PC-9 (cell line): ENCODE data around the gene VASH2. TPM values are rescaled to one million over a fixed set of nuclear protein-coding genes. Genes with fewer than 3 reads are reported as not detected.

ENCODE experiments used
- BruUV-seq: library from RNA; stranded (reverse); fragments of 400-500 nt; replicated peaks from 2 replicates; lab custom pipeline; 2021; lab: Mats Ljungman, UMichigan
- CTCF ChIA-PET: fragments of 300-600 bp; sonication (Branson Sonifier 250); formaldehyde crosslinking; loops from one replicate; lab custom pipeline; 2022; ENCODE audit warnings: antibody characterized with exemption; lab: Charles Lee
- POLR2A ChIA-PET: fragments of 300-600 bp; sonication (Branson Sonifier 250); formaldehyde crosslinking; loops from one replicate; lab custom pipeline; 2022; ENCODE audit warnings: antibody characterized with exemption; ENCODE audit not compliant: unreplicated experiment; lab: Charles Lee
- DNase-seq, 2 experiments: peaks; one replicate each; pipeline versions ENCODE4 v3.0.0 to v3.0.0-alpha.2; 2015 to 2022; ENCODE audit warnings: mixed read lengths in 1 of 2
- H2AFZ ChIP-seq: fragments of 200-600 bp; sonication (generic); 2 replicates; pipeline ENCODE4 v1.8.1; 2017; ENCODE audit warnings: antibody characterized with exemption
- H3F3A ChIP-seq: fragments of 200-600 bp; sonication (generic); 2 replicates; pipeline ENCODE4 v1.8.1; 2017; ENCODE audit warnings: antibody characterized with exemption, mild to moderate bottlenecking, low read depth; ENCODE audit not compliant: insufficient read depth
- H3K27ac ChIP-seq: fragments of 200-600 bp; sonication (generic); 2 replicates; pipeline ENCODE4 v1.6.1; 2016; ENCODE audit warnings: mixed run types
- H3K27me3 ChIP-seq: fragments of 200-600 bp; sonication (generic); 2 replicates; pipeline ENCODE4 v1.6.1; 2016; ENCODE audit warnings: low read depth, mixed run types; ENCODE audit not compliant: insufficient read depth
- H3K36me3 ChIP-seq: fragments of 200-600 bp; sonication (generic); 2 replicates; pipeline ENCODE4 v1.6.1; 2016; ENCODE audit warnings: low read depth, mixed run types
- H3K4me1 ChIP-seq: fragments of 200-600 bp; sonication (generic); replicated peaks from 2 replicates; pipeline ENCODE4 v1.6.1; 2016; ENCODE audit warnings: mixed run types; ENCODE audit not compliant: insufficient read depth
- H3K4me2 ChIP-seq: fragments of 200-600 bp; sonication (generic); 2 replicates; pipeline ENCODE4 v1.6.1; 2017; ENCODE audit warnings: mixed run types
- H3K4me3 ChIP-seq: fragments of 200-600 bp; sonication (generic); 2 replicates; pipeline ENCODE4 v1.6.1; 2016; ENCODE audit warnings: mixed run types
- H3K79me2 ChIP-seq: fragments of 200-600 bp; sonication (generic); 2 replicates; pipeline ENCODE4 v1.6.1; 2017; ENCODE audit warnings: low read depth, mixed run types
- H3K9me2 ChIP-seq: fragments of 200-600 bp; sonication (generic); 2 replicates; pipeline ENCODE4 v1.8.1; 2017; ENCODE audit warnings: mild to moderate bottlenecking; ENCODE audit not compliant: insufficient read depth
- H3K9me3 ChIP-seq: fragments of 200-600 bp; sonication (generic); 2 replicates; pipeline ENCODE4 v1.8.1; 2016; ENCODE audit warnings: low read depth; ENCODE audit not compliant: insufficient read depth
- H4K20me1 ChIP-seq: fragments of 200-600 bp; sonication (generic); 2 replicates; pipeline ENCODE4 v1.8.1; 2017; ENCODE audit not compliant: insufficient read depth
- EZH2 ChIP-seq: fragments of 200-600 bp; sonication (generic); IDR thresholded peaks from 2 replicates; pipeline ENCODE4 v1.8.0; 2017; ENCODE audit warnings: antibody characterized with exemption, low read depth
- intact Hi-C: fragments of 100-400 bp; cut with micrococcal nuclease; formaldehyde crosslinking; loops from one replicate; pipeline ENCODE4 v1.10.0; 2022; ENCODE audit not compliant: unreplicated experiment
- total RNA-seq: library from RNA; stranded (reverse); gene quantifications from 2 replicates; pipeline ENCODE4 v1.2.3, GENCODE V29; 2021
- TF ChIP-seq, protein P1 (sequence below): fragments of 200-600 bp; sonication (generic); conservative IDR thresholded peaks from 2 replicates; pipeline ENCODE4 v1.6.1; 2017; ENCODE audit warnings: mixed run types, antibody characterized with exemption, mild to moderate bottlenecking, moderate library complexity

The VASH2 gene
- total RNA-seq, 1 experiment from 2014 or later = not detected

DNA sequence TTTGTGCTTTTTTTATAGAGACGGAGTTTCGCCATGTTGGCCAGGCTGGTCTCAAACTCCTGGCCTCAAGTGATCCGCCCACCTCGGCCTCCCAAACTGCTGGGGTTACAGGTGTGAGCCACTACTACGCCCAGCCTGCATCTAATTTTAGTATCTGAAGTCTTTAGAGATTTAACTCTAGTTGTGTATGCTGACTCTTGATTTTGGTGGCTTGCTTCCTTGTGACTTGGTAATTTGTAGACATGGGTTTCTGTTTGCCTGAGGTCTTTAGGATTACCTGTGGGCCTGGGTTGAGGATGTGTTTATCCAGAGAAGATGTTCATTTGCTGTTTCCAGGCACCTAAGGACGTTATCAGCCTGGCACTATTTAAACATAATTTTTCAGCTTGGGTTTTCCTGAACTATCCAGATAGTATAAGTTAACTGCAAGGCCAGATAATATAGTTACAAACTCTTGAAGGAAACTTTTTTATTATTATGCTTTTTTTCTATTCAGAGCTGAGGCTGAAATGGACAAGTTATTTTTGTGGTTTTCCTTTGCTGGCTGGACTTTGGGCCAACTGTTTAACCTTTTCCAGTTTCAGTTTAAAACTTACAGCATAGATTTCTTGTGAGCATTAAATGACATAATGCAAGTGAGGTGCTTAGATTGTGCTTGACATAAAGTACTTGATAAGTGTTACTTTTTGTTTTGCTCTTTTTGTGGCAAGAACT lies 7.5 kb upstream of the VASH2 start:
- Histone ChIP-seq H3K9me2 (no peaks in the 10 kb centered on the region; the same call in 1 of the 2 replicates), H3K4me1 (no peaks in the 10 kb centered on the region), H3F3A (no peaks in the 10 kb centered on the region), H3K36me3 (no peaks in the 10 kb centered on the region), H2AFZ (no peak overlapping the region), H3K9me3 (no peaks in the 10 kb centered on the region), H3K27ac (no peak overlapping the region), H3K27me3 (no peaks in the 10 kb centered on the region), H4K20me1 (no peaks in the 10 kb centered on the region), H3K4me2 (no peak overlapping the region), H3K79me2 (no peaks in the 10 kb centered on the region), H3K4me3 (no peak overlapping the region)
- ChIA-PET POLR2A (no interaction called here), CTCF (no interaction called here)
- no TSS peak for BruUV-seq
- TF ChIP-seq EZH2 = no peak
- TF ChIP-seq, protein P1, sequence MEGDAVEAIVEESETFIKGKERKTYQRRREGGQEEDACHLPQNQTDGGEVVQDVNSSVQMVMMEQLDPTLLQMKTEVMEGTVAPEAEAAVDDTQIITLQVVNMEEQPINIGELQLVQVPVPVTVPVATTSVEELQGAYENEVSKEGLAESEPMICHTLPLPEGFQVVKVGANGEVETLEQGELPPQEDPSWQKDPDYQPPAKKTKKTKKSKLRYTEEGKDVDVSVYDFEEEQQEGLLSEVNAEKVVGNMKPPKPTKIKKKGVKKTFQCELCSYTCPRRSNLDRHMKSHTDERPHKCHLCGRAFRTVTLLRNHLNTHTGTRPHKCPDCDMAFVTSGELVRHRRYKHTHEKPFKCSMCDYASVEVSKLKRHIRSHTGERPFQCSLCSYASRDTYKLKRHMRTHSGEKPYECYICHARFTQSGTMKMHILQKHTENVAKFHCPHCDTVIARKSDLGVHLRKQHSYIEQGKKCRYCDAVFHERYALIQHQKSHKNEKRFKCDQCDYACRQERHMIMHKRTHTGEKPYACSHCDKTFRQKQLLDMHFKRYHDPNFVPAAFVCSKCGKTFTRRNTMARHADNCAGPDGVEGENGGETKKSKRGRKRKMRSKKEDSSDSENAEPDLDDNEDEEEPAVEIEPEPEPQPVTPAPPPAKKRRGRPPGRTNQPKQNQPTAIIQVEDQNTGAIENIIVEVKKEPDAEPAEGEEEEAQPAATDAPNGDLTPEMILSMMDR = no peak
- no peak for DNase-seq
- intact Hi-C loops = no loop called here

DNA sequence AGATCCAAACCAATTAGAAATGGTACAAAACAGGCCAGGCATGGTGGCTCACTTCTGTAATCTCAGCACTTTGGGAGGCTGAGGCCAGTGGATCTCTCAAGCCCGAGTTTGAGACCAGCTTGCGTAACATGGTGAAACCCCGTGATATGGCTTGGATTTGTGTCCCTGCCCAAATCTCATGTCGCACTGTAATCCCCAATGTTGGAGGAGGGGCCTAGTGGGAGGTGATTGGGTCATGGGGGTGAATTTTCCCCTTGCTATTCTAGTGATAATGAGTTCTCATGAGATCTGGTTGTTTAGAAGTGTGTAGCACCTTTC lies 7.0 kb upstream of the VASH2 start:
- ChIA-PET CTCF (no interaction called here), POLR2A (no interaction called here)
- Histone ChIP-seq H3K79me2 (no peaks in the 10 kb centered on the region), H3F3A (no peaks in the 10 kb centered on the region), H3K9me2 (no peaks in the 10 kb centered on the region; the same call in 1 of the 2 replicates), H3K36me3 (no peaks in the 10 kb centered on the region), H3K9me3 (no peaks in the 10 kb centered on the region), H3K27me3 (no peaks in the 10 kb centered on the region), H3K4me2 (no peak overlapping the region), H2AFZ (no peak overlapping the region), H3K27ac (no peak overlapping the region), H4K20me1 (no peaks in the 10 kb centered on the region), H3K4me1 (no peaks in the 10 kb centered on the region), H3K4me3 (no peak overlapping the region)
- TF ChIP-seq, protein P1 = no peak
- no peak for TF ChIP-seq EZH2
- BruUV-seq = no TSS peak
- DNase-seq = no peak
- intact Hi-C loops = no loop called here

DNA sequence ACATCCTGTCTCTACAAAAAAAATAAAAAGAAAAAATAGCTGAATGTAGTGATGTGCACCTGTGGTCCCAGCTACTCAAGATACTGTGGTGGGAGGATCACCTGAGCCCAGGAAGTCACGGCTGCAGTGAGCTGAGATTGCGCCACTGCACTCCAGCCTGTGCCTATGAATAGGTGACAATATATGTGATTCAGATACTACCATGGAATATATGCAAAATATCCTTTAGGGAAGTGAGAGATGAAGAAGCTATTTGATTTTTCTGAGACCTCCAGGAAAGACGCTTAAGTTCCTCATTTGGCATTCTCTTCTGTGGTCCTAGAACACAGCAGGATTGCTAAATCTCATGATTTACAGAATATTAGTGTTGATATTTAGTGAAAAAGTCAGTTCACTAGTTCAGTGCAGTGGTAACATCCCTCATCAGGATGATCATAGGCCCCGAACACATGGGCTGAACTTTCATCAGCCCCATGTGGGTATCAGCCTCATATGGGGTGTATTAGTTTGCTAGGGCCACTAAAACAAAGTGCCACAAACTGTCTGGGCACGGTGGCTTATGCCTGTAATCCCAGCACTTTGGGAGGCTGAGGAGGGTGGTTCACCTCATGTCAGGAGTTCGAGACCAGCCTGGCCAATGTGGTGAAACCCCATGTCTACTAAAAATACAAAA lies 6.0 kb upstream of the VASH2 start:
- Histone ChIP-seq H3K9me2 (no peaks in the 10 kb centered on the region; the same call in 1 of the 2 replicates), H2AFZ (no peak overlapping the region), H3K27me3 (no peaks in the 10 kb centered on the region), H3K4me3 (no peak overlapping the region), H3K36me3 (no peaks in the 10 kb centered on the region), H3K4me2 (no peak overlapping the region), H4K20me1 (no peaks in the 10 kb centered on the region), H3K4me1 (no peaks in the 10 kb centered on the region), H3K27ac (no peak overlapping the region), H3F3A (no peaks in the 10 kb centered on the region), H3K9me3 (no peaks in the 10 kb centered on the region), H3K79me2 (no peaks in the 10 kb centered on the region)
- no peak for DNase-seq
- intact Hi-C loops = no loop called here
- TF ChIP-seq EZH2 = no peak
- TF ChIP-seq, protein P1 = no peak
- ChIA-PET CTCF (no interaction called here), POLR2A (no interaction called here)
- BruUV-seq = no TSS peak
